HCT116 (cell line): ENCODE measurements around the gene OTOG. TPM values are rescaled to one million over a fixed set of nuclear protein-coding genes. Genes with fewer than 3 reads are reported as not detected.

Experiments used
- ATAC-seq: fragments of 200-7000 bp; cut with Tn5 transposase; 2 replicates; pipeline ENCODE4 v1.9.1; 2020; ENCODE audit warnings: mild to moderate bottlenecking, moderate library complexity
- BruUV-seq: library from RNA; stranded (reverse); fragments of 400-500 nt; replicated peaks from 2 replicates; lab custom pipeline; 2021; lab: Mats Ljungman, UMichigan
- CTCF ChIA-PET: fragments of 300-600 bp; sonication (Branson Sonifier 250); formaldehyde crosslinking; loops from one replicate; lab custom pipeline; 2021; ENCODE audit warnings: antibody characterized with exemption; lab: Charles Lee
- POLR2A ChIA-PET: fragments of 300-600, 350-600 bp; sonication (Branson Sonifier 250); formaldehyde crosslinking; loops from one replicate; lab custom pipeline; 2021; ENCODE audit warnings: antibody characterized with exemption; lab: Charles Lee
- RAD21 ChIA-PET, 2 experiments: fragments of 300-600 bp; sonication (Branson Sonifier 250); formaldehyde crosslinking; loops; one replicate each; lab custom pipeline; 2023; ENCODE audit warnings: low total read pairs in 2 of 2; ENCODE audit not compliant: uncharacterized antibody in 2 of 2, unreplicated experiment in 2 of 2, low non-redundant PET in 1 of 2; lab: Charles Lee
- DNase-seq: peaks from one replicate; pipeline ENCODE4 v3.0.0-alpha.2; 2010; ENCODE audit warnings: low read depth, low spot score
- H2AFZ ChIP-seq: fragments of 200-600 bp; shearing (Covaris generic), sonication (generic); 2 replicates; pipeline ENCODE4 v1.6.1; 2017; ENCODE audit warnings: low read depth, mixed run types, mixed read lengths, antibody characterized with exemption, low read length; ENCODE audit not compliant: poor library complexity, severe bottlenecking
- H3K27ac ChIP-seq: 2 replicates; pipeline ENCODE4 v1.5.1; 2012; ENCODE audit warnings: low read depth, low read length
- H3K27me3 ChIP-seq: fragments of 200-600 bp; sonication (generic); 2 replicates; pipeline ENCODE4 v1.6.1; 2016; ENCODE audit warnings: mixed run types, low read length, mixed read lengths; ENCODE audit not compliant: insufficient read depth
- H3K36me3 ChIP-seq, 2 experiments: fragments of 200-500 bp in 1 of 2; fragments of 200-600 bp in 1 of 2; sonication (Bioruptor generic) in 1 of 2; sonication (generic) in 1 of 2; 2 replicates each; pipeline versions ENCODE4 v1.5.1 to v1.6.1; 2014 to 2016; ENCODE audit warnings: low read length in 2 of 2, inconsistent platforms in 1 of 2, mixed read lengths in 1 of 2, mixed run types in 1 of 2; ENCODE audit not compliant: insufficient read depth in 2 of 2, control insufficient read depth in 1 of 2
- H3K4me1 ChIP-seq, 2 experiments: fragments of 200-600 bp in 1 of 2; sonication (generic) in 1 of 2; 2 replicates each; pipeline versions ENCODE4 v1.5.1 to v1.6.1; 2012 to 2017; ENCODE audit warnings: low read length in 2 of 2, inconsistent platforms in 1 of 2, mild to moderate bottlenecking in 1 of 2, mixed read lengths in 1 of 2, mixed run types in 1 of 2, moderate library complexity in 1 of 2; ENCODE audit not compliant: insufficient read depth in 2 of 2, control insufficient read depth in 1 of 2
- H3K4me2 ChIP-seq: fragments of 200-600 bp; sonication (generic); 2 replicates; pipeline ENCODE4 v1.6.1; 2017; ENCODE audit warnings: mixed run types, low read length, mixed read lengths
- H3K4me3 ChIP-seq, 2 experiments: fragments of 200-600 bp in 1 of 2; sonication (generic) in 1 of 2; replicated peaks in 1 of 2; 2 replicates each; pipeline ENCODE4 v1.5.1; 2011 to 2016; ENCODE audit warnings: low read length in 2 of 2, control low read depth in 1 of 2, low read depth in 1 of 2, mild to moderate bottlenecking in 1 of 2, mixed read lengths in 1 of 2, mixed run types in 1 of 2
- H3K79me2 ChIP-seq: fragments of 200-600 bp; sonication (generic); 2 replicates; pipeline ENCODE4 v1.6.1; 2017; ENCODE audit warnings: mild to moderate bottlenecking, mixed run types, low read length, moderate library complexity, mixed read lengths; ENCODE audit not compliant: insufficient read depth
- H3K9ac ChIP-seq: fragments of 200-600 bp; sonication (generic); 2 replicates; pipeline ENCODE4 v1.6.1; 2016; ENCODE audit warnings: low read length, mixed read lengths
- H3K9me2 ChIP-seq: fragments of 200-600 bp; sonication (generic), shearing (Covaris generic); 2 replicates; pipeline ENCODE4 v1.6.1; 2017; ENCODE audit warnings: mixed run types, mild to moderate bottlenecking, moderate library complexity; ENCODE audit not compliant: insufficient read depth
- H3K9me3 ChIP-seq, 2 experiments: fragments of 200-500 bp in 1 of 2; fragments of 200-600 bp in 1 of 2; sonication (Bioruptor generic) in 1 of 2; sonication (generic) in 1 of 2; 2 replicates each; pipeline ENCODE4 v1.6.1; 2014 to 2017; ENCODE audit warnings: low read length in 2 of 2, mixed read lengths in 2 of 2, inconsistent platforms in 1 of 2, low read depth in 1 of 2, mild to moderate bottlenecking in 1 of 2, mixed run types in 1 of 2, moderate library complexity in 1 of 2; ENCODE audit not compliant: control insufficient read depth in 1 of 2, insufficient read depth in 1 of 2
- H4K20me1 ChIP-seq: fragments of 200-600 bp; sonication (generic), shearing (Covaris generic); 2 replicates; pipeline ENCODE4 v1.6.1; 2017; ENCODE audit warnings: mixed run types, mild to moderate bottlenecking, moderate library complexity; ENCODE audit not compliant: insufficient read depth
- ATF3 ChIP-seq: IDR thresholded peaks from 2 replicates; pipeline ENCODE4 v1.6.1; 2012
- EGR1 ChIP-seq: IDR thresholded peaks from 2 replicates; pipeline ENCODE4 v1.6.1; 2012; ENCODE audit warnings: low read depth
- ELF1 ChIP-seq: IDR thresholded peaks from 2 replicates; pipeline ENCODE4 v1.6.1; 2012; ENCODE audit warnings: low read depth, borderline replicate concordance
- EZH2 ChIP-seq: fragments of 200-600 bp; sonication (generic); IDR thresholded peaks from 2 replicates; pipeline ENCODE4 v1.6.1; 2017; ENCODE audit warnings: antibody characterized with exemption, mixed run types
- EZH2phosphoT487 ChIP-seq: fragments of 200-600 bp; IDR thresholded peaks from 2 replicates; pipeline ENCODE4 v1.6.1; 2018; ENCODE audit warnings: antibody characterized with exemption, borderline replicate concordance
- FOSL1 ChIP-seq: IDR thresholded peaks from 2 replicates; pipeline ENCODE4 v1.6.1; 2012; ENCODE audit warnings: low read depth
- POLR2AphosphoS5 ChIP-seq: IDR thresholded peaks from 2 replicates; pipeline ENCODE4 v1.6.1; 2011; ENCODE audit warnings: mild to moderate bottlenecking, low read depth, low read length, moderate library complexity
- SIN3A ChIP-seq: IDR thresholded peaks from 2 replicates; pipeline ENCODE4 v1.6.1; 2012; ENCODE audit warnings: low read depth
- SRF ChIP-seq: IDR thresholded peaks from 2 replicates; pipeline ENCODE4 v1.6.1; 2012; ENCODE audit warnings: low read depth
- YY1 ChIP-seq: IDR thresholded peaks from 2 replicates; pipeline ENCODE4 v1.6.1; 2011; ENCODE audit warnings: low read length, low read depth, moderate library complexity, mild to moderate bottlenecking; ENCODE audit not compliant: insufficient replicate concordance; ENCODE audit errors: extremely low read depth
- ZBTB33 ChIP-seq: IDR thresholded peaks from 2 replicates; pipeline ENCODE4 v1.6.1; 2011; ENCODE audit warnings: mild to moderate bottlenecking, low read length, moderate library complexity; ENCODE audit not compliant: insufficient replicate concordance; ENCODE audit errors: extremely low read depth
- ZFX ChIP-seq: fragments of 450-650 bp; IDR thresholded peaks from 2 replicates; pipeline ENCODE4 v1.6.1; 2017
- ZNF274 ChIP-seq: fragments of 200-500 bp; sonication (Bioruptor generic); IDR thresholded peaks from 2 replicates; pipeline ENCODE4 v1.6.1; 2014; ENCODE audit warnings: mild to moderate bottlenecking, low read depth, low read length, inconsistent platforms
- intact Hi-C: fragments of 100-400 bp; cut with micrococcal nuclease; formaldehyde crosslinking; loops from 2 replicates; pipeline ENCODE4 v1.10.0; 2022
- total RNA-seq: library from RNA; stranded (reverse); gene quantifications from one replicate; pipeline ENCODE4 v1.2.1, GENCODE V29; 2021; ENCODE audit not compliant: unreplicated experiment

The OTOG gene
- total RNA-seq, 1 experiment from 2014 or later: 0.07 TPM

DNA sequence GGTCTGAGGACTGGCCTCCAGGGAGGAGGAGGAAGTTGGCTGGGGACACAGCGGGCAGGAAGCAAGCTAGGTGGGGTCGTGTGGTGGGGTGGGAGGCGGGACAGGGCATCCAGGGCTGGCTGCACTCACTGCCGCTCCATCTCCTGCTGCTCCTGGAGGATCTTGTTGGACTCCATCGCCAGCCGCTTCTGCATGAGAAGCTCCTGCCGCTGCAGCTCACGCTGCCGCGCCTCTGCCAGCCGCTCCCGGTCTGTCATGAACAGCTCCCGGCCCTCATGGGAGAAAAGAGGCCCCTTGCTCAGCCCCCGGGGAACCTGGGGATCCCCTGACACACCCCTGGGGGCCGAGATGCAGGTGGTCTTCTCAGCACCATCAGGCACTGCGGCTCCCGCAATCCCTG lies 24.4 kb upstream of the OTOG start (continued):
- TF ChIP-seq ATF3 (no peak), ELF1 (no peak), EGR1 (no peak), ZFX (no peak)
- TF ChIP-seq, all 23 proteins: peak for 0

DNA sequence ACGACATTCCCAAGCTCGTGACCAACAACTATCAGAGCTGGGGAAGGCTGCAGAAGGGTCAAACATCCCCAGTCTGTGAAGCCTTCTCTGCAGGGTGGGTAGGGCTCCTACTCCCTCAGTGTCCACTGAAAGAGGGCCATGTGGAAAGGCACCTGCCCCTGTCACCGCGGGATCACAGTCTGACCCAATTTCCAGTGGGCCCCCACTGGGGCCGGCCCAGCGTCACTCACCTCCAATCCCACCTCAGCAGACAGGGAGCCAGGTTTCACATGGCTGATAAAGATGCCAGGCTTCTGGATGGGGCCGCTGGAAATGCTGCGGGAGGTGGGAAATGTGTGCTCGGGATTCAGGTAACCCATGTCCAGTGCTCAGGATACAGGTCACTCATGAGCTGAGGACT lies 22.8 kb upstream of the OTOG start:
- ChIA-PET RAD21 (no interaction called here), POLR2A (no interaction called here), CTCF (no interaction called here)
- H3K9me3 ChIP-seq: no peaks in the 10 kb centered on the region
- H2AFZ ChIP-seq: no peak overlapping the region
- no peak overlapping the region for H3K27ac ChIP-seq
- intact Hi-C loops: no loop called here
- ATAC-seq (no peak), DNase-seq (no peak)
- H3K4me2 ChIP-seq: no peak overlapping the region
- H3K27me3 ChIP-seq: no peaks in the 10 kb centered on the region
- no TSS peak for BruUV-seq
- no peak for TF ChIP-seq ZNF274
- TF ChIP-seq EZH2: no peak
- no peak for TF ChIP-seq POLR2AphosphoS5
- no peak for TF ChIP-seq FOSL1
- TF ChIP-seq YY1: no peak
- H3K9ac ChIP-seq: no peak overlapping the region
- H3K36me3 ChIP-seq: 0 out of 4 replicates have a peak, but pooled peaks cover 0 to 3% of the 10 kb centered on the region in 2 experiments
- no peaks in the 10 kb centered on the region for H3K9me2 ChIP-seq
- H3K4me1 ChIP-seq: no peaks in the 10 kb centered on the region
- H4K20me1 ChIP-seq: no peaks in the 10 kb centered on the region
- H3K79me2 ChIP-seq: no peaks in the 10 kb centered on the region
- H3K4me3 ChIP-seq: no peak overlapping the region

DNA sequence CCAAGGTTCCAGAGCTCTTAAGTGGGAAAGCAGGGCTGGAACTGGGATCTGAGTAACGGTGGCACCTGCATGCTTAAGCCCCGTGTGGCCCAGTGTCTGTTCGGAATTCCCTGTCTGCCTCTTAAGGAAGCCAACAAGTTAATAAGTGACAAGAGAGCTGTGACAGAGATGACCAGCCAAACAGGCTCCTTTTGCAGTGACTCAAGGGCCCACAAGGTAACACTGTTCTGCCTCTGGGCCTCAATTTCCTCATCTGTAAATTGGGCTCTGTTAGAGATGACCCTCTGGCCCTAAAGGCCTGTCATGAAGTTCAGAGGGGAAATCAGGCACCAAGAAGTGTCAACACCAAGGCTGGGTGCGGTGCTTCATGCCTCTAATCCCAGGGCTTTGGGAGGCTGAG lies 21.5 kb upstream of the OTOG start:
- Histone ChIP-seq H3K4me2 (no peak overlapping the region), H4K20me1 (no peaks in the 10 kb centered on the region), H3K79me2 (no peaks in the 10 kb centered on the region), H3K36me3 (0 out of 4 replicates have a peak, but pooled peaks cover 0 to 3% of the 10 kb centered on the region in 2 experiments), H3K4me1 (no peaks in the 10 kb centered on the region), H3K27me3 (no peaks in the 10 kb centered on the region), H3K4me3 (no peak overlapping the region), H3K9ac (no peak overlapping the region), H3K9me2 (no peaks in the 10 kb centered on the region), H2AFZ (no peak overlapping the region), H3K27ac (no peak overlapping the region), H3K9me3 (no peaks in the 10 kb centered on the region)
- POLR2A ChIA-PET: no interaction called here
- no peak for ATAC-seq
- intact Hi-C loops: no loop called here
- RAD21 ChIA-PET: no interaction called here
- no TSS peak for BruUV-seq
- DNase-seq: no peak
- CTCF ChIA-PET: interaction anchor here (1.0 kb wide), 1 partner anchor 139 kb away, joined by 4 read pairs; no protein-coding TSS in a partner anchor
- TF ChIP-seq EGR1 (no peak), SIN3A (no peak), EZH2phosphoT487 (no peak), ZFX (no peak), SRF (no peak), ZBTB33 (no peak), YY1 (no peak), FOSL1 (no peak)
